Natural killer cell (primary cell): ENCODE results near the gene NRP2. TPM values are rescaled to one million over a fixed set of nuclear protein-coding genes. Genes with fewer than 3 reads are reported as not detected.

Experiments used
- ATAC-seq, 3 donors: fragments of 150-1000 bp in 2 of 3; fragments of 200-7000 bp in 1 of 3; cut with Tn5 transposase; 1 replicate in 1 of 3; 2 replicates in 2 of 3; pipeline ENCODE4 v1.10.0; 2021; ENCODE audit warnings: mild to moderate bottlenecking in 2 of 3, moderate library complexity in 2 of 3
- DNase-seq, 2 donors: peaks; one replicate each; pipeline versions ENCODE4 v3.0.0 to v3.0.0-alpha.2; 2013 to 2021; ENCODE audit warnings: mixed read lengths in 1 of 2
- H3K27ac ChIP-seq: one replicate; pipeline ENCODE4 v1.5.1; 2013; ENCODE audit warnings: mild to moderate bottlenecking, low read length
- H3K27me3 ChIP-seq: one replicate; pipeline ENCODE4 v1.6.1; 2013; ENCODE audit warnings: low read length; ENCODE audit not compliant: control insufficient read depth, insufficient read depth
- H3K36me3 ChIP-seq: one replicate; pipeline ENCODE4 v1.6.1; 2013; ENCODE audit warnings: low read length; ENCODE audit not compliant: control insufficient read depth, insufficient read depth
- H3K4me1 ChIP-seq: one replicate; pipeline ENCODE4 v1.6.1; 2013; ENCODE audit warnings: low read length; ENCODE audit not compliant: control insufficient read depth, insufficient read depth
- H3K4me3 ChIP-seq: one replicate; pipeline ENCODE4 v1.5.1; 2013; ENCODE audit warnings: low read length
- H3K9me3 ChIP-seq: one replicate; pipeline ENCODE4 v1.6.1; 2013; ENCODE audit warnings: low read length; ENCODE audit not compliant: control insufficient read depth, insufficient read depth
- H3K27ac Mint-ChIP-seq, 2 donors: one replicate each; pipeline ENCODE4 v1.8.0; 2022; ENCODE audit warnings: mild to moderate bottlenecking in 2 of 2, mixed read lengths in 2 of 2, moderate library complexity in 1 of 2
- H3K27me3 Mint-ChIP-seq, 2 donors: one replicate each; pipeline ENCODE4 v1.8.0; 2022; ENCODE audit warnings: low read depth in 2 of 2, mixed read lengths in 2 of 2
- H3K36me3 Mint-ChIP-seq: one replicate; pipeline ENCODE4 v1.8.0; 2022; ENCODE audit warnings: mixed read lengths
- H3K4me1 Mint-ChIP-seq, 2 donors: one replicate each; pipeline ENCODE4 v1.8.0; 2022; ENCODE audit warnings: mixed read lengths in 2 of 2
- H3K4me3 Mint-ChIP-seq: one replicate; pipeline ENCODE4 v1.8.0; 2022; ENCODE audit warnings: mild to moderate bottlenecking, moderate library complexity, mixed read lengths
- H3K9me3 Mint-ChIP-seq, 2 donors: one replicate each; pipeline ENCODE4 v1.8.0; 2022; ENCODE audit warnings: mixed read lengths in 2 of 2
- WGBS: methylation state at CpG from one replicate; pipeline ENCODE4 v1.1.7; 2013; ENCODE audit warnings: missing lambda C conversion rate; ENCODE audit not compliant: insufficient coverage; 5-methylcytosine and 5-hydroxymethylcytosine counted together
- intact Hi-C: fragments of 100-400 bp; cut with micrococcal nuclease; formaldehyde crosslinking; loops from one replicate; pipeline ENCODE4 v1.14.2; 2022
- total RNA-seq, 4 donors: library from RNA; stranded (reverse); fragments of 120-200 nt in 1 of 4; gene quantifications; one replicate each; pipeline versions ENCODE4 v1.2.3 to v1.2.4, GENCODE V29; 2013 to 2022
- TF ChIP-seq, protein P1 (sequence below): fragments of 200-600 bp; IDR thresholded peaks from one replicate; pipeline ENCODE4 v1.8.0; 2022; ENCODE audit warnings: antibody characterized with exemption

The NRP2 gene
- total RNA-seq, 3 donors from 2014 or later (not counting 1 experiment from before 2014, with no cell fraction given): 0.40 TPM; not detected in 2

DNA sequence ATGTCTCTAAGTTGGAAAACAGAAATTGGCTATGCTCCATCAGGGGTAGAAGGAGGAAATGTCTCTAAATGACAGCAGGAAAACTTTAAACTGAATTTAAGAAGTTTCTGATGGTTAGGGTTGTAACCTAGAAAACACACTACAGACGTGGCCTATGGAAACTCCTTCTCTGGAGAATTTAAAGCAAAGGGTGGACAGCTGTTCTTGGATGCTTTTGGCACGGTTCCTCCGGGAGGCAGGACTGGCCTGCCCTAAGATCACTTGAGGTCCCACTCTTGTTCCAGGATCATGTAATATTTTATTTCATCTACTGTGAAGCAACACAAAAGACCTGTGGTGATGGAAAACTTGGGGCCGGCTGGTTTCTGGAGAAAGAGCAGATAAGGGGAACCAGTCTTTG is 77.0 kb downstream of the NRP2 start:
- Histone ChIP-seq H3K4me1 (no peaks in the 10 kb centered on the region), H3K36me3 (no peaks in the 10 kb centered on the region), H3K9me3 (no peaks in the 10 kb centered on the region), H3K27me3 (peaks cover 3% of the 10 kb centered on the region), H3K4me3 (no peak overlapping the region), H3K27ac (no peak overlapping the region)
- ATAC-seq (no peak), DNase-seq (no peak)
- no peaks in the 10 kb centered on the region for H3K4me1 Mint-ChIP-seq
- WGBS: 81% methylated on average over 4 of the region's 4 CpGs
- TF ChIP-seq, protein P1, sequence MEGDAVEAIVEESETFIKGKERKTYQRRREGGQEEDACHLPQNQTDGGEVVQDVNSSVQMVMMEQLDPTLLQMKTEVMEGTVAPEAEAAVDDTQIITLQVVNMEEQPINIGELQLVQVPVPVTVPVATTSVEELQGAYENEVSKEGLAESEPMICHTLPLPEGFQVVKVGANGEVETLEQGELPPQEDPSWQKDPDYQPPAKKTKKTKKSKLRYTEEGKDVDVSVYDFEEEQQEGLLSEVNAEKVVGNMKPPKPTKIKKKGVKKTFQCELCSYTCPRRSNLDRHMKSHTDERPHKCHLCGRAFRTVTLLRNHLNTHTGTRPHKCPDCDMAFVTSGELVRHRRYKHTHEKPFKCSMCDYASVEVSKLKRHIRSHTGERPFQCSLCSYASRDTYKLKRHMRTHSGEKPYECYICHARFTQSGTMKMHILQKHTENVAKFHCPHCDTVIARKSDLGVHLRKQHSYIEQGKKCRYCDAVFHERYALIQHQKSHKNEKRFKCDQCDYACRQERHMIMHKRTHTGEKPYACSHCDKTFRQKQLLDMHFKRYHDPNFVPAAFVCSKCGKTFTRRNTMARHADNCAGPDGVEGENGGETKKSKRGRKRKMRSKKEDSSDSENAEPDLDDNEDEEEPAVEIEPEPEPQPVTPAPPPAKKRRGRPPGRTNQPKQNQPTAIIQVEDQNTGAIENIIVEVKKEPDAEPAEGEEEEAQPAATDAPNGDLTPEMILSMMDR: no peak
- H3K36me3 Mint-ChIP-seq: no peaks in the 10 kb centered on the region
- H3K27me3 Mint-ChIP-seq: peaks cover 6 to 54% of the 10 kb centered on the region in 2 donors
- no peaks in the 10 kb centered on the region for H3K9me3 Mint-ChIP-seq
- intact Hi-C loops: no loop called here
- no peak overlapping the region for H3K27ac Mint-ChIP-seq
- H3K4me3 Mint-ChIP-seq: no peak overlapping the region

DNA sequence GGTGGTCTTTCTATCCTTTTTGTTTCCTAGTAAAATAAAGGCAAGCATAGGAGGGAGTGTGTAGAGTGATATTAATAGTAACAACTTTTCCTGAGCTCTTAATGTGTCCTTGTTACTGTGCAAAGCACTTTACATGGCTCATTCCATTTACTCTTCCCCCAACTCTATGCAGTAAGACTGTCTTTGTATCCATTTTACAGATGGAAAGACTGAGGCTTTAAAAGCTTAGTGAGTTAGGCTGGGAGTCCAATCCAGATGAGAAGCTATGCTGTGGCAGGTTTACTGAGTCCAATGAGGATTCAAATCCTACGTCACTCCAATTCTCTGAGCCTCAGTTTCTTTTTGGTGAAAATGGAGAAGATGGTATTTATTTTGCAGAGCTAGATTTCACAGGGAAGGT is 77.4 kb downstream of the NRP2 start:
- no peak for DNase-seq
- H3K4me3 ChIP-seq: no peak overlapping the region
- H3K27ac Mint-ChIP-seq: no peak overlapping the region
- no peaks in the 10 kb centered on the region for H3K36me3 Mint-ChIP-seq
- H3K27me3 Mint-ChIP-seq: peaks cover 6 to 55% of the 10 kb centered on the region in 2 donors
- no peaks in the 10 kb centered on the region for H3K4me1 ChIP-seq
- no peak overlapping the region for H3K4me3 Mint-ChIP-seq
- intact Hi-C loops: no loop called here
- no peak for ATAC-seq
- no peak overlapping the region for H3K27ac ChIP-seq
- 93% methylated on average over 1 of the region's 1 CpG for WGBS
- peaks cover 5% of the 10 kb centered on the region for H3K27me3 ChIP-seq
- H3K4me1 Mint-ChIP-seq: no peaks in the 10 kb centered on the region
- TF ChIP-seq, protein P1: no peak
- H3K9me3 ChIP-seq: no peaks in the 10 kb centered on the region
- no peaks in the 10 kb centered on the region for H3K36me3 ChIP-seq
- H3K9me3 Mint-ChIP-seq: no peaks in the 10 kb centered on the region

DNA sequence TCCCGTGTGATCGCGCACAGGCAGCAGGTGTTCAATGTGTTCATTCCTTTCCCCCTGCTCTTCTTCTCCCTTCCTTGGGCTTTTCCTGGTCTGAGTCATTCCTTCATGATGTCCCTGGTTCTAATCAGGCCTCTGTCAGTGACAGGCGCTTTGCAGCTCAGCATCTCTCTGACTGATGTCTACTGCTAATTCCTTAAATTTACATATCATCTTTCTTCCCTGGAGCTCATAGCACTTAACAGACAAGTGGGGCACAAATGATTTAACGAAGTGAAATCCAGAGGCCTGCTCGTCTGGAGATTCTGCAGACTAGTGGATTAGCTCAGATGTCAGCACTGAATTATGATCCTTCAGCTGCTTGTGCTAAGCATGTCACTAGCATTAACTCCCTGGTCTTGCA is 77.9 kb downstream of the NRP2 start:
- no peaks in the 10 kb centered on the region for H3K4me1 ChIP-seq
- H3K27ac Mint-ChIP-seq: no peak overlapping the region
- no peak overlapping the region for H3K4me3 Mint-ChIP-seq
- no peak overlapping the region for H3K4me3 ChIP-seq
- TF ChIP-seq, protein P1: no peak
- no peaks in the 10 kb centered on the region for H3K4me1 Mint-ChIP-seq
- no peaks in the 10 kb centered on the region for H3K9me3 ChIP-seq
- no peaks in the 10 kb centered on the region for H3K9me3 Mint-ChIP-seq
- H3K27ac ChIP-seq: no peak overlapping the region
- ATAC-seq (no peak), DNase-seq (no peak)
- H3K27me3 ChIP-seq: peaks cover 5% of the 10 kb centered on the region
- whole genome bisulfite sequencing: 89% methylated on average over 6 of the region's 6 CpGs
- no peaks in the 10 kb centered on the region for H3K36me3 Mint-ChIP-seq
- intact Hi-C loops: no loop called here
- peaks cover 4 to 54% of the 10 kb centered on the region in 2 donors for H3K27me3 Mint-ChIP-seq
- no peaks in the 10 kb centered on the region for H3K36me3 ChIP-seq

GRCh38 chr2:205761421-205761820 is 79.1 kb downstream of the NRP2 start:
- Histone ChIP-seq H3K27me3 (peaks cover 5% of the 10 kb centered on the region), H3K4me3 (no peak overlapping the region), H3K4me1 (no peaks in the 10 kb centered on the region), H3K9me3 (no peaks in the 10 kb centered on the region), H3K27ac (no peak overlapping the region), H3K36me3 (no peaks in the 10 kb centered on the region)
- 88% methylated on average over 4 of the region's 4 CpGs for WGBS
- Mint-ChIP-seq H3K4me1 (no peaks in the 10 kb centered on the region), H3K9me3 (no peaks in the 10 kb centered on the region), H3K36me3 (no peaks in the 10 kb centered on the region), H3K4me3 (no peak overlapping the region), H3K27me3 (peaks cover 9 to 56% of the 10 kb centered on the region in 2 donors), H3K27ac (no peak overlapping the region)
- intact Hi-C loops: no loop called here
- TF ChIP-seq, protein P1: no peak
- no peak for DNase-seq
- no peak for ATAC-seq
